Stimulated activated naive B cell treated with anti-CD40 and anti-IgM and Interleukin-4, amounts not matched to agents 10 μg/mL and 1 μg/mL and 100 μg/mL, for 72 hours (primary cell): Measurements from ENCODE around the gene NEU3.
A peak's percentile ranks its signal among the peaks of the same experiment; 100 is the strongest.
"Not testable (repeated sequence)": the region's sequence is repeated elsewhere in the genome, so short reads cannot be mapped to it uniquely, and the experiment has no call there.

ENCODE experiments used
- ATAC-seq, 2 donors: fragments of 150-1000 bp; cut with Tn5 transposase; replicated peaks; 2 replicates each; pipeline ENCODE4 v1.10.0; 2021; ENCODE audit warnings: moderate library complexity in 1 of 2
- DNase-seq: peaks from one replicate; pipeline ENCODE4 v3.0.0; 2021
- H3K27ac Mint-ChIP-seq: one replicate; pipeline ENCODE4 v1.8.0; 2022; ENCODE audit warnings: mild to moderate bottlenecking, mixed read lengths
- H3K27me3 Mint-ChIP-seq, 2 donors: one replicate each; pipeline ENCODE4 v1.8.0; 2022; ENCODE audit warnings: mixed read lengths in 2 of 2
- H3K36me3 Mint-ChIP-seq, 2 donors: one replicate each; pipeline ENCODE4 v1.8.0; 2022; ENCODE audit warnings: mixed read lengths in 2 of 2, mild to moderate bottlenecking in 1 of 2
- H3K4me1 Mint-ChIP-seq, 2 donors: one replicate each; pipeline ENCODE4 v1.8.0; 2022; ENCODE audit warnings: mixed read lengths in 2 of 2, mild to moderate bottlenecking in 1 of 2
- H3K4me3 Mint-ChIP-seq, 2 donors: one replicate each; pipeline ENCODE4 v1.8.0; 2022; ENCODE audit warnings: mild to moderate bottlenecking in 2 of 2, mixed read lengths in 2 of 2, moderate library complexity in 1 of 2
- H3K9me3 Mint-ChIP-seq, 2 donors: one replicate each; pipeline ENCODE4 v1.8.0; 2022; ENCODE audit warnings: mixed read lengths in 2 of 2, mild to moderate bottlenecking in 1 of 2

The NEU3 gene

DNA sequence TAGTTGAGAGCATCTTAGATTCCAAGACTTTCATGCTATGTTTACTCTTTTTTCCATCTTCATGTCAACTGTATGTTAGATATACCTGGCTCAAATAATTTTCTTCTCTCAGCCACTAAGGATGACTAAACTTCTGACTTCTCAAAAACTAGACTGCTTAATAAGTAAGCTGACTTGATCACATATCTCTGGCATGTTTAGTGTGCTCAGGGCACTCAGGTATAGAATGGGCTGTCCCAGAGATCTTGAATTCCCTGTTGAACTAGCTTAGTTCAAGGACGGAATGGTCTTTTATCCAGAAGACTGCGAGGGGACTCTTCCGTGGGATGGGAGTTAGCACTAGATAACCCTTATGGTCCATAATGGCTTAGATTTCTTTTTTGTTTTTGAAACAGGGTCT is 13.0 kb downstream of the NEU3 start:
- peaks cover 22 to 39% of the 10 kb centered on the region in 2 donors for H3K36me3 Mint-ChIP-seq
- ATAC-seq (no peak), DNase-seq (no peak)
- H3K27ac Mint-ChIP-seq, result no peak overlapping the region
- H3K27me3 Mint-ChIP-seq, result no peaks in the 10 kb centered on the region
- no peaks in the 10 kb centered on the region for H3K9me3 Mint-ChIP-seq
- H3K4me1 Mint-ChIP-seq, result peaks cover 0 to 11% of the 10 kb centered on the region in 2 donors
- H3K4me3 Mint-ChIP-seq, result no peak overlapping the region

DNA sequence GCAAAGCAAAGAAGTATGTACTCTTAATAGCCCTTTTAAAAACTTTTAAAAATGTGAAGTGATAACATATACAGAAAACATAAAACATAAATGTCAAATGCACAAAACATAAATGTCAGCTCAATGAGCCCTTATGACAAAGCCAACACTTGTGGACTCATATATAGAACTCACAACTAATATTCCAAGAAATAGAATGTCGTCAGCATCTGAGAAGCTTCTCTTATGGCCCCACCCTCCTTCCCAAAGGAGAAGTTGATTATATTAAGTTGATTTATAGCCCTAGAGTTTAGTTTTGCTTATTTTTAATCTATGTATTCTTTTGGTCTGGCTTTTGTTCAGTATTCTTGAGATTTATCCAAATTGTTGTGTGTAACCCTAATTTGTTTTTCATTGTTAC is 13.8 kb downstream of the NEU3 start:
- ATAC-seq, result no peak
- DNase-seq, result no peak
- no peaks in the 10 kb centered on the region for H3K9me3 Mint-ChIP-seq
- peaks cover 27 to 47% of the 10 kb centered on the region in 2 donors for H3K36me3 Mint-ChIP-seq
- H3K4me3 Mint-ChIP-seq, result no peak overlapping the region
- H3K27me3 Mint-ChIP-seq, result no peaks in the 10 kb centered on the region
- no peak overlapping the region for H3K27ac Mint-ChIP-seq
- peaks cover 0 to 11% of the 10 kb centered on the region in 2 donors for H3K4me1 Mint-ChIP-seq

DNA sequence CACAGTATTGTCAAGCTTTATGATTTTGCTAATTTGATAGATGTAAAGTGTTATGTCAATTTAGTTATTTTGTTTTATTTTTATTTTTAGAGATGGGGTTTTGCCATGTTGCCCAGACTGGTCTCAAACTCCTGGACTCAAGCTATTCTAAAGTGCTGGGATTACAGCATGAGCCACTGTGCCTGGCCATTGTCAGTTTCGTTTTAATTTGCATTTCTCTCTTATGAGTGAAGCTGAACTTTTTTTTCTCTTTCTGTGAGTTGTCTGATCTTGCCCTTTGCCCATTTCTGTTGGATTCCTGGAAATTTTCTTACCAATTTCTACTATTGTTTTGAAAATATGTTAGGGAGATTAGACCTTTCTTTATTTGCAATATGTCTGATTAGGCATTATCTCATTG is 15.5 kb downstream of the NEU3 start:
- DNase-seq (no peak), ATAC-seq (no peak)
- Mint-ChIP-seq H3K36me3 (peaks cover 28 to 42% of the 10 kb centered on the region in 2 donors), H3K27ac (no peak overlapping the region), H3K9me3 (no peaks in the 10 kb centered on the region), H3K27me3 (no peaks in the 10 kb centered on the region), H3K4me3 (no peak overlapping the region), H3K4me1 (peaks cover 0 to 5% of the 10 kb centered on the region in 2 donors)

DNA sequence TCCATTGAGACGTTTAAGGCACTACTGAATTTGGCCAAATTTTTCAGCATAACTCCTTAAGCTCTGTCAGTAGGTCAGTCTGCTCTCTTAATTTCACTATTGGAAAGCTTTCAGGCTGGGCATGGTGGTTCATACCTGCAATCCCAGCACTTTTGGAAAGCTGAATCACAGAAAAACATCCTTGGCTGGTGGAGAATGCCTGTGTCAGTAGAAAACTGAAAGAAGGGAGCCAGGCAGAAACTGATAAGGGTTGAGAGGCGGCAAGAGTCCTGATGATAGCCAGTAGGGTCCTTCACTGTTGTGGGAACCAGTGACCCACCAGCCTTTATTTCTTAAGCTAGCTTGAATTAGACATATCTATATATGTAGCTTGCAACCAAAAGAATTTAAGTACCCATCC is 22.6 kb downstream of the NEU3 start:
- no peaks in the 10 kb centered on the region for H3K27me3 Mint-ChIP-seq
- no peak overlapping the region for H3K27ac Mint-ChIP-seq

DNA sequence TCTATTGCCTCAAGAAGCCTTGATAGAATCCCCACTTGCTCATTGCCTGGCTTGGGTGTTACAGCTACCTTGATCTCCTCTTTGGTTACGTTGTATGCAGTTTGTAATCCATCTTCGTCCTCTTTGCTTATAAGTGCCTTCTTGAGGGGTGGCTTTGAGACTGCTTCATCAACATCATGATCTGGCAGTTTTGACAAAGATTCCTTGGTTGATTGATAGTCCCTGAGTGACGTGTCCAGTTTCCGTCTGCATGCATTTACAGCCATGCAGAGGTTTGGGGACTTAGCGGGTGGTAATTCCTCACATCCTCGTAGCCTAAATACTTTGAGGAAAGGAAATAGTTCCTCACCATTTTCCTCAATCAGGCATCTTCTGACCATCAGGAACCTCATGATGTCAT is 23.1 kb downstream of the NEU3 start:
- no peak overlapping the region for H3K27ac Mint-ChIP-seq

More for the DNA sequence above, 22.6 kb downstream of the NEU3 start:
- Mint-ChIP-seq H3K36me3 (peaks cover 35 to 51% of the 10 kb centered on the region in 2 donors), H3K9me3 (no peaks in the 10 kb centered on the region), H3K4me1 (no peaks in the 10 kb centered on the region), H3K4me3 (no peak overlapping the region)
- DNase-seq (no peak), ATAC-seq (no peak)

DNA sequence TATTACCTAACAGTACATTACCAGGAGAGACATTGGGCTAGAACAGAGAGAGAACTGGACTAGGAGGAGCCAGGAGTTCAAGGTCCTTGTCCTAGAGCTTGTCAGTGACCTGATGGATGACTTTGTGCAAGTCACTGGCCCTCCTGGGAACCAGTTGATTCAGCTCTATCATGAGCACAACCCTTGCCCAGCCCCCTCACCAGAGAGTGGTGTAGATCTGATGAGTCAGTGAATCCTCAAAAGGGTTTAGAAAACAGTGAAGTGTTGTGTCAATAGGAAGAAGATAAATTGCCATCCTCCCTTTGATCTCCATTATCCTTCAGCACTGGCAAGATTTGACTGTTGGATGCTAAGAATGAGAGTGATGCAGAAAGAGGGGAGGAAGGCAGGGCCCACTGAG is 24.3 kb downstream of the NEU3 start:
- no peak for DNase-seq
- H3K27me3 Mint-ChIP-seq, result no peaks in the 10 kb centered on the region

More for the DNA sequence above, 23.1 kb downstream of the NEU3 start:
- DNase-seq (no peak), ATAC-seq (no peak)
- Mint-ChIP-seq H3K4me3 (no peak overlapping the region), H3K4me1 (no peaks in the 10 kb centered on the region), H3K27me3 (no peaks in the 10 kb centered on the region), H3K9me3 (no peaks in the 10 kb centered on the region), H3K36me3 (peaks cover 32 to 53% of the 10 kb centered on the region in 2 donors)

DNA sequence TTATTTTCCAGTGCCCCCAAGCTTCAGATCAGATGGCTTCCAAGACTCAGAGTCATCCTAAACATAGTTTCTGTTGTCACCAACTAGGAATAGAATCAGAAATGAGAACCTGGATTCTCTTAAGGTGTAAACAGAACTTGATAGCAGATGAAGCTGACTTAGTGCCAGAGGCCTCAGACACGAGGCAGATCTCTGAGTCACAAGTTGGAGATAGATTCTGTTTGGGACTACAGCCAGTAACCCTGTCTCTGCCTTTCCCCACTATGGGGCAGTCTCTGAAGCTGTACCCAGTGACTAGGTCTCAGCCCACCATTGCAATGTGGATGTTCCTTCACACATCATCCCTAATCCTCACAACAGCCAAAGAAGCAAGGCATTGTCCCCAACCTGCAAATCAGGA is 25.4 kb downstream of the NEU3 start:
- H3K36me3 Mint-ChIP-seq, result peaks cover 27 to 53% of the 10 kb centered on the region in 2 donors
- no peak overlapping the region for H3K27ac Mint-ChIP-seq
- no peak overlapping the region for H3K4me3 Mint-ChIP-seq
- DNase-seq (no peak), ATAC-seq (no peak)
- peaks cover 4% of the 10 kb centered on the region in 2 donors for H3K9me3 Mint-ChIP-seq
- no peaks in the 10 kb centered on the region for H3K4me1 Mint-ChIP-seq
- H3K27me3 Mint-ChIP-seq, result no peaks in the 10 kb centered on the region

More for the DNA sequence above, 24.3 kb downstream of the NEU3 start:
- Mint-ChIP-seq H3K36me3 (peaks cover 28 to 51% of the 10 kb centered on the region in 2 donors), H3K4me3 (no peak overlapping the region), H3K9me3 (no peaks in the 10 kb centered on the region), H3K27ac (no peak overlapping the region), H3K4me1 (no peaks in the 10 kb centered on the region)
- no peak for ATAC-seq

DNA sequence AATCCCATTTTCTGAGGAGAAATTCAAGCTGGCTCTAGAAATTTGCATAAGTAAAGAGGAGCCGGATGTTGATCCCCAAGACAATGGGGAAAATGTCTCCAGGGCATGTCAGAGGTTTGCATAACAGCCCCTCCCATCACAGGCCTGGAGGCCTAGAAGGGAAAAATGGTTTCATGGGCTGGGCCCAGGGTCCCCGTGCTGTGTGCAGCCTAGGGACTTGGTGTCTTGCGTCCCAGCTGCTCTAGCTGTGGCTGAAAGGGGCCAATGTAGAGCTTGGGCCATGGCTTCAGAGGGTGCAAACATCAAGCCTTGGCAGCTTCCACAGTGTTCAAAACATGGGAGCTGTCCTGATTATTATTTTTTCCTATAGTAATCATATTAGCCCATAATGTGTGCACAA is 30.5 kb downstream of the NEU3 start:
- H3K27ac Mint-ChIP-seq, ATAC-seq, DNase-seq: not testable (repeated sequence)

DNA sequence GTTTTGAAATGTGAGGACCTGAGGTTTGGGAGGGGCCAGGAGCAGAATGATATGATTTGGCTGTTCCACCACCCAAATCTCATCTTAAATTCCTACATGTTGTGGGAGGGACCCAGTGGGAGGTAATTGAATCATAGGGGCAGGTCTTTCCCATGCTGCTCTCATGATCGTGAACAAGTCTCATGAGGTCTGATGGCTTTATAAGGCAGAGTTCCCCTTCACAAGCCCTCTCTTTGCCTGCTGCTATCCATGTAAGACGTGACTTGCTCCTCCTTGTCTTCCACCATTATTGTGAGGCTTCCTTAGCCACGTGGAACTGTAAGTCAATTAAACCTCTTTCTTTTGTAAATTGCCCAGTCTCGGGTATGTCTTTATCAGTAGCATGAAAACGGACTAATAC is 31.6 kb downstream of the NEU3 start:
- not testable (repeated sequence) for H3K27ac Mint-ChIP-seq, H3K4me3 Mint-ChIP-seq, DNase-seq, H3K4me1 Mint-ChIP-seq, H3K9me3 Mint-ChIP-seq, ATAC-seq, H3K27me3 Mint-ChIP-seq
- peaks cover 12 to 21% of the 10 kb centered on the region in 2 donors for H3K36me3 Mint-ChIP-seq

More for the DNA sequence above, 30.5 kb downstream of the NEU3 start:
- H3K4me3 Mint-ChIP-seq, H3K9me3 Mint-ChIP-seq, H3K4me1 Mint-ChIP-seq, H3K27me3 Mint-ChIP-seq: not testable (repeated sequence)
- H3K36me3 Mint-ChIP-seq, result peaks cover 12 to 22% of the 10 kb centered on the region in 2 donors

DNA sequence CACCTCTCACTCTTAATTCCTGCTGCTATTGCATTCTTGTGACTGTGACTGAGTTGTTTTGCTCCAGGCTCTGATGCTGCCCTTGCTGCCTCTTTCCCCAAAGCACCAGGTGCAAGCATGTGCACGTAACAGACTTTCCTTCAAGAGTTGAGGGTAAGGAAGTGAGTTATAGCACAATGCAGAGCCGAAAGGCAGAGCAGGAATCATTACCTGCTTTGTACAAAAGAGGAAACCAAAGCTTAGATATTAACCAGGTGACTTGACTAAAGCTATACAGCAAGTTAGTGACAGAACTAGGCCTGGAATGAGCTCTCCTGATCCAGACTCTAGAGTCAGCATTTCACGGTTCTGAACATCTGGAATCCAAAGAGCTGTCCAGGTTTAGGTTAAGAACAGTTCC is 33.6 kb downstream of the NEU3 start:
- H3K36me3 Mint-ChIP-seq, result peaks cover 9 to 11% of the 10 kb centered on the region in 2 donors
- H3K9me3 Mint-ChIP-seq, result peaks cover 4% of the 10 kb centered on the region in 2 donors
- no peaks in the 10 kb centered on the region for H3K27me3 Mint-ChIP-seq
- DNase-seq, result no peak
- no peak for ATAC-seq
- H3K4me3 Mint-ChIP-seq, result no peak overlapping the region
- peaks cover 0 to 3% of the 10 kb centered on the region in 2 donors for H3K4me1 Mint-ChIP-seq
- no peak overlapping the region for H3K27ac Mint-ChIP-seq

DNA sequence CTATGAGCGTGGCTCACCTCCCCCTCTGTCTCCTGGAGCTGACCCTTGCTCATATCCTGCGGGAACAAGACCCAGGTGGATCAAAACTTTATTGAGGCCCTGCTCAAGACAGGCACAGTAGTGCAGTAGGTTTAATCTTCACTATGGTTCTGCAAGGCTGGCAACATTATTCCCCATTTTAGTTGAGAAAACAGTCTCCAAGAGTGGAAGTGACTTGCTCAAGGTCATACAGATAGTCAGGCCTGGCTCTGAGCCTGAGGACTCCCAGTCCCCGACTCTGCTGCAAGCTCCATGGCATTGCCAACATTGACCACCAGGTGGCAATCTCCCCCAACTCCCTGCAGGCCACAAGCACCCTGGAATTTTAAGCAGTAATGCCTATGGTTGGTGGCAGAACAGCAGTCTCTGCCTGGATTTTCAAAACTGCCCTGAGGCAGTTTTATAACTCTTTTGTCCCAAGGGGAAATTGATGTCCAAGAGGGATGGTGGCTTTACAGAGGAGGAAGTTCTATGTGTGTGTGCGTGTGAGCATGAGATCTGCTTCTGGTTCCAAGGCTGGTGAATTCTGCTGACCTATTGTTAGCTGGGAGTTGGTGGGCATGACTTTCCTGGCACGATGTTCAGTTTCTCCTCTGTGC is 34.1 kb downstream of the NEU3 start:
- H3K4me3 Mint-ChIP-seq, result no peak overlapping the region
- peaks cover 0 to 3% of the 10 kb centered on the region in 2 donors for H3K4me1 Mint-ChIP-seq
- peaks cover 4% of the 10 kb centered on the region in 2 donors for H3K9me3 Mint-ChIP-seq
- peak; percentile 63 for DNase-seq
- ATAC-seq, result peak; percentile 90 to 96
- H3K27ac Mint-ChIP-seq, result no peak overlapping the region
- no peaks in the 10 kb centered on the region for H3K27me3 Mint-ChIP-seq
- peaks cover 9 to 11% of the 10 kb centered on the region in 2 donors for H3K36me3 Mint-ChIP-seq

DNA sequence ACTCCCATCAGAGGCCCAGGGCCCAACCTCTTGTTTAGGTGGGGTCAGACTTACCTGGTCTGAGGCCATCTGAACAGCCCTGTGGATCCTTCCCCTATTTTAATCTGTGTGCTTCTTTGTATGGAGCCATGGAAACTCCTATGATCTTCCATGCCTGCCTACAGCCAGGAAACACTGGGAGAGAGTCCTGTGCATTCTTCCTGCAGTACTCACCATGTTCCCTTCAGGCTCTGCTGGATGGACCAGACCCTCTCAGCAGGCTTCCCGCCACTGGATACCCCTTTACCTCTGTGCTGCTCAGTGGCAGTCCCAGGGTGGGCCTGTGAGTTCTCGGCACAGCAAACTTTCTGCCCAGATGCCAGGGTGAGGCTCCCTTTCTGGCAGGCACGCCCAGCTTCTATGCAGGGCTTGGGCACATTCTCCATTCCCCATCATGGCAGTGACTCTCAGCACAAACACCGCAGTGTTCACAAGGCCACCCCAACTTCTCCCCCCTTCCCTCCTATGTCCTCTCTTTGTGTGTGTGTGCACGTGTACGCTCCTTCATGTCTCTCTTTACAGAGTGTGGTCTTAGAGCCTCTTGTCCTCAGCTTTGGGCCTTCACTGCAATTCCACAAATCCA is 34.8 kb downstream of the NEU3 start:
- H3K27ac Mint-ChIP-seq, result no peak overlapping the region
- H3K27me3 Mint-ChIP-seq, result no peaks in the 10 kb centered on the region
- no peak overlapping the region for H3K4me3 Mint-ChIP-seq
- ATAC-seq (no peak), DNase-seq (no peak)
- H3K9me3 Mint-ChIP-seq, result peaks cover 4% of the 10 kb centered on the region in 2 donors
- H3K4me1 Mint-ChIP-seq, result peaks cover 0 to 3% of the 10 kb centered on the region in 2 donors
- H3K36me3 Mint-ChIP-seq, result peaks cover 4 to 7% of the 10 kb centered on the region in 2 donors

DNA sequence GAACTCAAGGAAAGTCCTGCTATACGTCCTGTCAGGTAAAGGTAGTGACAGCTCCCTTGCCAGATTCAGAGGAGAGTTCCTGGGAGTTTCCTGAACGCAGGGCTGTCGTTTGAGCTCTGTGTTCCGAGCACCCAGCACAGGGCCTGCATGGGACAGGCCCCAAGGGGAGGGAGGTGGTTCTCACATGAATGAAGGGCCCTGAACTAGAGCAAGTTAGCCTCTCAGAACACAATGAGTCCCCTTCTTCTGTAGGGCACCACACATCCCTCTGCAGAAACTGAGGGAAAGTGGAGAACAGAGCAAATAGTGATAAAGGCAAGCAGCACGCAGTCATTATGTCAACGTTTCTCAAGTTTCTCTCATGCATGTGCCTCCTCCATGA is 35.3 kb downstream of the NEU3 start:
- Mint-ChIP-seq H3K36me3 (peaks cover 0 to 3% of the 10 kb centered on the region in 2 donors), H3K27ac (no peak overlapping the region), H3K4me1 (peaks cover 0 to 3% of the 10 kb centered on the region in 2 donors), H3K9me3 (no peaks in the 10 kb centered on the region), H3K4me3 (no peak overlapping the region), H3K27me3 (no peaks in the 10 kb centered on the region)
- ATAC-seq (no peak), DNase-seq (no peak)

DNA sequence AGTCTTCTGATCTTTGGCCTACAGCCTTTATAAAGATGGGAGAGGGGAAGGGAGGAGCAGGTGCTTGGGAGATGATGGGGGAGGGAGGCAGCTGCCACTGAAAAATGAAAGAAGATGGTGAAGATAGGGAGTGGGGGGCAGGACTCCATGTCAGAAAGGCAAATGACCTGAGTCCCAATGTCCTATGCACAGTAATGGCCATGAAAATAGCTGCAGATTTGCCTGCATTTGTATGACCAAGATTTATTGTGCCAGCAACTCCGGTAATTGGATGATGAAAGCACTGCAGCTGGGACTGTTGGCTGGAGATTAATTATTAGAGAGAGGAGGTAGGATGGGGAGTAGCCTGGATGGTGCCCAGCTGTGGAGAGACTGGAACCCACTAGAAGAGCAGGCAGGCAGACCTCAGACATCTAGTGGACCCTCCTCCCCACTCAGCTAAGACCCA is 36.1 kb downstream of the NEU3 start:
- Mint-ChIP-seq H3K27ac (no peak overlapping the region), H3K4me3 (no peak overlapping the region), H3K9me3 (no peaks in the 10 kb centered on the region), H3K36me3 (peaks cover 0 to 3% of the 10 kb centered on the region in 2 donors), H3K27me3 (no peaks in the 10 kb centered on the region), H3K4me1 (peaks cover 0 to 3% of the 10 kb centered on the region in 2 donors)
- DNase-seq (no peak), ATAC-seq (no peak)

DNA sequence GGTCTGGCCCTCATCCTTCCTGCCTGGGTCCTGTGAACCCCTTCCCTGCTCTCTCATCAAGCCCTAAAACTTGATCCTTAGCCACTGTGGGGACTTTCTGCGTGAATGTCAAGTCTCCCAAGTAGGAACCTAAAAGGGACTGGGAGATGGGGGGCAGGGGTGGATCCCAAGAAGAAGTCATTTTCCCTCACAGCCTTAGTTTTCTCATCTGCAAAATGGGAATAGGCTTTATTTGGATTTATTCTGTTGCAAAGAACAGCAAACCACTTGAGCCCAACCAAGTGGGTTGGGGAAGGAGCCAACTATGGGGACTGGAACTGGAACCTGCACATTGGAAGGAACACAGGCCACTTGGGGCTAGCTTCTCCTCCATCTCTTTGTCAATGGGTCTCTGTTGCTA is 36.8 kb downstream of the NEU3 start:
- Mint-ChIP-seq H3K9me3 (no peaks in the 10 kb centered on the region), H3K27ac (no peak overlapping the region)
- no peak for ATAC-seq

More for the DNA sequence above, 36.8 kb downstream of the NEU3 start:
- Mint-ChIP-seq H3K36me3 (peaks cover 0 to 1% of the 10 kb centered on the region in 2 donors), H3K4me3 (no peak overlapping the region), H3K4me1 (peaks cover 0 to 3% of the 10 kb centered on the region in 2 donors), H3K27me3 (no peaks in the 10 kb centered on the region)
- DNase-seq, result no peak
